Activated T-helper 2 cell treated with anti-CD3 and anti-CD28 coated beads, Interferon-gamma antibody, Interleukin-2, Interleukin-4, amounts not matched to agents 10 μg/mL and 5 μg/mL and 100 μg/mL, durations not matched to agents 14 hours and 24 hours and 36 hours (primary cell): ENCODE results near the gene NFKB1. TPM values are rescaled to one million over a fixed set of nuclear protein-coding genes. Genes with fewer than 3 reads are reported as not detected.

Experiments used
- DNase-seq: peaks from one replicate; pipeline ENCODE4 v3.0.0; 2021; ENCODE audit warnings: low spot score
- H3K27ac Mint-ChIP-seq: one replicate; pipeline ENCODE4 v1.8.0; 2021; ENCODE audit warnings: mixed read lengths
- H3K27me3 Mint-ChIP-seq: one replicate; pipeline ENCODE4 v1.8.0; 2021; ENCODE audit warnings: low read depth, mixed read lengths
- H3K36me3 Mint-ChIP-seq: one replicate; pipeline ENCODE4 v1.8.0; 2021; ENCODE audit warnings: low read depth, mixed read lengths
- H3K4me1 Mint-ChIP-seq: one replicate; pipeline ENCODE4 v1.8.0; 2021; ENCODE audit warnings: low read depth, mixed read lengths
- H3K4me3 Mint-ChIP-seq: one replicate; pipeline ENCODE4 v1.8.0; 2021; ENCODE audit warnings: low read depth, mild to moderate bottlenecking, moderate library complexity, mixed read lengths
- H3K9me3 Mint-ChIP-seq: one replicate; pipeline ENCODE4 v1.8.0; 2021; ENCODE audit warnings: mixed read lengths
- intact Hi-C: fragments of 100-400 bp; cut with micrococcal nuclease; formaldehyde crosslinking; loops from one replicate; pipeline ENCODE4 v1.15.1; 2023
- total RNA-seq: library from RNA; stranded (reverse); gene quantifications from 2 replicates; pipeline ENCODE4 v1.2.3, GENCODE V29; 2022

NFKB1 gene
- total RNA-seq, 1 donor from 2014 or later: 199 TPM

- intact Hi-C loops: no loop called here
- H3K27me3 Mint-ChIP-seq: no peaks in the 10 kb centered on the region
- no peak overlapping the region for H3K4me3 Mint-ChIP-seq
- no peaks in the 10 kb centered on the region for H3K9me3 Mint-ChIP-seq
- peaks cover 32% of the 10 kb centered on the region for H3K4me1 Mint-ChIP-seq
- DNase-seq: no peak
- no peak overlapping the region for H3K27ac Mint-ChIP-seq
- H3K36me3 Mint-ChIP-seq: peaks cover 6% of the 10 kb centered on the region
Observed at GRCh38 chr4:102631616-102632015, 130.5 kb downstream of the NFKB1 start.

GRCh38 chr4:102632241-102633065, 131.3 kb downstream of the NFKB1 start:
- intact Hi-C loops: no loop called here
- DNase-seq: no peak
- peaks cover 25% of the 10 kb centered on the region for H3K4me1 Mint-ChIP-seq
- no peak overlapping the region for H3K27ac Mint-ChIP-seq
- no peaks in the 10 kb centered on the region for H3K9me3 Mint-ChIP-seq
- H3K27me3 Mint-ChIP-seq: no peaks in the 10 kb centered on the region
- H3K36me3 Mint-ChIP-seq: peaks cover 6% of the 10 kb centered on the region
- H3K4me3 Mint-ChIP-seq: no peak overlapping the region

GRCh38 chr4:102633100-102633499, 131.9 kb downstream of the NFKB1 start:
- peaks cover 18% of the 10 kb centered on the region for H3K4me1 Mint-ChIP-seq
- no peaks in the 10 kb centered on the region for H3K9me3 Mint-ChIP-seq
- no peak for DNase-seq
- H3K27ac Mint-ChIP-seq: no peak overlapping the region
- intact Hi-C loops: no loop called here
- no peak overlapping the region for H3K4me3 Mint-ChIP-seq
- H3K27me3 Mint-ChIP-seq: no peaks in the 10 kb centered on the region
- H3K36me3 Mint-ChIP-seq: peaks cover 9% of the 10 kb centered on the region

- no peaks in the 10 kb centered on the region for H3K9me3 Mint-ChIP-seq
- intact Hi-C loops: no loop called here
- peaks cover 14% of the 10 kb centered on the region for H3K36me3 Mint-ChIP-seq
Observed at GRCh38 chr4:102637391-102637790, 136.2 kb downstream of the NFKB1 start.

GRCh38 chr4:102638621-102639020, 137.5 kb downstream of the NFKB1 start:
- H3K27ac Mint-ChIP-seq: no peak overlapping the region
- intact Hi-C loops: no loop called here

More at GRCh38 chr4:102637391-102637790, 136.2 kb downstream of the NFKB1 start:
- Mint-ChIP-seq H3K27ac (no peak overlapping the region), H3K27me3 (no peaks in the 10 kb centered on the region), H3K4me3 (no peak overlapping the region), H3K4me1 (peaks cover 5% of the 10 kb centered on the region)
- DNase-seq: no peak

GRCh38 chr4:102639598-102639997, 138.4 kb downstream of the NFKB1 start:
- peak overlapping the region; percentile 34 for H3K4me3 Mint-ChIP-seq
- H3K27ac Mint-ChIP-seq: peak overlapping the region; percentile 9
- DNase-seq: no peak
- no peaks in the 10 kb centered on the region for H3K27me3 Mint-ChIP-seq
- H3K9me3 Mint-ChIP-seq: no peaks in the 10 kb centered on the region
- intact Hi-C loops: no loop called here
- peaks cover 5% of the 10 kb centered on the region for H3K4me1 Mint-ChIP-seq
- H3K36me3 Mint-ChIP-seq: peaks cover 20% of the 10 kb centered on the region

More at GRCh38 chr4:102638621-102639020, 137.5 kb downstream of the NFKB1 start:
- no peak overlapping the region for H3K4me3 Mint-ChIP-seq
- H3K36me3 Mint-ChIP-seq: peaks cover 14% of the 10 kb centered on the region
- H3K27me3 Mint-ChIP-seq: no peaks in the 10 kb centered on the region
- no peak for DNase-seq
- H3K9me3 Mint-ChIP-seq: no peaks in the 10 kb centered on the region
- peaks cover 5% of the 10 kb centered on the region for H3K4me1 Mint-ChIP-seq

GRCh38 chr4:102640669-102641068, 139.5 kb downstream of the NFKB1 start:
- Mint-ChIP-seq H3K27me3 (no peaks in the 10 kb centered on the region), H3K4me1 (peaks cover 5% of the 10 kb centered on the region), H3K27ac (no peak overlapping the region), H3K9me3 (no peaks in the 10 kb centered on the region), H3K4me3 (no peak overlapping the region), H3K36me3 (peaks cover 22% of the 10 kb centered on the region)
- DNase-seq: no peak
- intact Hi-C loops: no loop called here

- intact Hi-C loops: no loop called here
- no peaks in the 10 kb centered on the region for H3K9me3 Mint-ChIP-seq
- H3K36me3 Mint-ChIP-seq: peaks cover 23% of the 10 kb centered on the region
- no peak for DNase-seq
- H3K27me3 Mint-ChIP-seq: no peaks in the 10 kb centered on the region
- no peak overlapping the region for H3K4me3 Mint-ChIP-seq
- H3K4me1 Mint-ChIP-seq: peaks cover 7% of the 10 kb centered on the region
- no peak overlapping the region for H3K27ac Mint-ChIP-seq
Observed at GRCh38 chr4:102641793-102642192, 140.6 kb downstream of the NFKB1 start.

- intact Hi-C loops: no loop called here
- H3K36me3 Mint-ChIP-seq: peaks cover 25% of the 10 kb centered on the region
Observed at GRCh38 chr4:102642631-102643298, 141.6 kb downstream of the NFKB1 start.

GRCh38 chr4:102647117-102647516, 146.0 kb downstream of the NFKB1 start:
- Mint-ChIP-seq H3K9me3 (no peaks in the 10 kb centered on the region), H3K4me1 (peaks cover 2% of the 10 kb centered on the region), H3K4me3 (no peak overlapping the region), H3K27ac (no peak overlapping the region), H3K27me3 (no peaks in the 10 kb centered on the region), H3K36me3 (peaks cover 38% of the 10 kb centered on the region)
- intact Hi-C loops: no loop called here
- DNase-seq: no peak

More at GRCh38 chr4:102642631-102643298, 141.6 kb downstream of the NFKB1 start:
- no peak for DNase-seq
- Mint-ChIP-seq H3K27ac (no peak overlapping the region), H3K4me3 (no peak overlapping the region), H3K4me1 (peaks cover 7% of the 10 kb centered on the region), H3K27me3 (no peaks in the 10 kb centered on the region), H3K9me3 (no peaks in the 10 kb centered on the region)

- intact Hi-C loops: no loop called here
- no peaks in the 10 kb centered on the region for H3K9me3 Mint-ChIP-seq
- DNase-seq: no peak
- no peak overlapping the region for H3K4me3 Mint-ChIP-seq
- H3K4me1 Mint-ChIP-seq: no peaks in the 10 kb centered on the region
- peaks cover 10% of the 10 kb centered on the region for H3K36me3 Mint-ChIP-seq
- H3K27ac Mint-ChIP-seq: no peak overlapping the region
- no peaks in the 10 kb centered on the region for H3K27me3 Mint-ChIP-seq
Observed at GRCh38 chr4:102657206-102657605, 156.0 kb downstream of the NFKB1 start.

- H3K9me3 Mint-ChIP-seq: no peaks in the 10 kb centered on the region
- intact Hi-C loops: no loop called here
- H3K27ac Mint-ChIP-seq: no peak overlapping the region
- DNase-seq: no peak
- H3K36me3 Mint-ChIP-seq: peaks cover 13% of the 10 kb centered on the region
- no peaks in the 10 kb centered on the region for H3K27me3 Mint-ChIP-seq
- no peak overlapping the region for H3K4me3 Mint-ChIP-seq
- H3K4me1 Mint-ChIP-seq: no peaks in the 10 kb centered on the region
Observed at GRCh38 chr4:102663073-102663472, 161.9 kb downstream of the NFKB1 start.

GRCh38 chr4:102665527-102665926, 164.4 kb downstream of the NFKB1 start:
- no peaks in the 10 kb centered on the region for H3K9me3 Mint-ChIP-seq
- no peaks in the 10 kb centered on the region for H3K27me3 Mint-ChIP-seq
- no peak for DNase-seq
- no peak overlapping the region for H3K27ac Mint-ChIP-seq
- no peaks in the 10 kb centered on the region for H3K4me1 Mint-ChIP-seq
- H3K4me3 Mint-ChIP-seq: no peak overlapping the region
- intact Hi-C loops: no loop called here
- H3K36me3 Mint-ChIP-seq: peaks cover 21% of the 10 kb centered on the region
